ENCODE measurements around the gene HIVEP2. TPM values are rescaled to one million over a fixed set of nuclear protein-coding genes. Genes with fewer than 3 reads are reported as not detected.

HIVEP2 gene
- total RNA-seq, 4 donors from 2014 or later = 8.6 to 19.3 (median 12.7) TPM

- TF ChIP-seq POLR2A (IDR thresholded peaks at IDR 0.05) = no peak
- peak in 1 of 6 experiments; percentile 31 for TF ChIP-seq CTCF (IDR thresholded peaks at IDR 0.05)
- intact Hi-C loops (cut with DNase I) = no loop called here
- DNase-seq = no peak
- H3K36me3 ChIP-seq = no peaks in the 10 kb centered on the region
- H3K4me1 ChIP-seq = peaks cover 15 to 69% (median 32%) of the 10 kb centered on the region in 3 donors
- H3K9me3 ChIP-seq = no peaks in the 10 kb centered on the region
- H3K4me3 ChIP-seq = no peak overlapping the region
- H3K27me3 ChIP-seq = no peaks in the 10 kb centered on the region
- H3K27ac ChIP-seq = peak overlapping the region in 3 of 4 donors; percentile 4 to 67 (median 55)
- WGBS, 2 donors = 54 to 70% methylated on average over 6 of the region's 6 CpGs
Observed at GRCh38 chr6:142853244-142854180, 91.5 kb downstream of the HIVEP2 start.

- H3K4me3 ChIP-seq = no peak overlapping the region
- intact Hi-C loops (cut with DNase I) = no loop called here
- 11 to 19% methylated on average over 2 of the region's 2 CpGs for WGBS, 2 donors
- H3K27me3 ChIP-seq = no peaks in the 10 kb centered on the region
- no peak for DNase-seq
- peak overlapping the region in 2 of 4 donors; percentile 59 to 60 for H3K27ac ChIP-seq
- H3K9me3 ChIP-seq = no peaks in the 10 kb centered on the region
- no peaks in the 10 kb centered on the region for H3K36me3 ChIP-seq
- no peak for TF ChIP-seq CTCF (IDR thresholded peaks at IDR 0.05)
- TF ChIP-seq POLR2A (IDR thresholded peaks at IDR 0.05) = no peak
- H3K4me1 ChIP-seq = peaks cover 23 to 84% (median 50%) of the 10 kb centered on the region in 3 donors
Observed at GRCh38 chr6:142851601-142852000, 93.4 kb downstream of the HIVEP2 start.

- DNase-seq = no peak
- Histone ChIP-seq H3K4me3 (no peak overlapping the region), H3K36me3 (no peaks in the 10 kb centered on the region), H3K9me3 (no peaks in the 10 kb centered on the region), H3K27me3 (no peaks in the 10 kb centered on the region), H3K4me1 (peaks cover 31 to 86% (median 58%) of the 10 kb centered on the region in 3 donors), H3K27ac (peak overlapping the region in 3 of 4 donors; percentile 11 to 60 (median 59))
- intact Hi-C loops (cut with DNase I) = no loop called here
- WGBS, 2 donors = 31 to 44% methylated on average over 3 of the region's 3 CpGs
- no peak for TF ChIP-seq POLR2A (IDR thresholded peaks at IDR 0.05)
- no peak for TF ChIP-seq CTCF (IDR thresholded peaks at IDR 0.05)
Observed at GRCh38 chr6:142850679-142851423, 94.1 kb downstream of the HIVEP2 start.

- no peaks in the 10 kb centered on the region for H3K27me3 ChIP-seq
- WGBS, 2 donors = 63 to 85% methylated on average over 3 of the region's 3 CpGs
- intact Hi-C loops (cut with DNase I) = no loop called here
- TF ChIP-seq CTCF (IDR thresholded peaks at IDR 0.05) = no peak
- no peak for TF ChIP-seq POLR2A (IDR thresholded peaks at IDR 0.05)
- no peaks in the 10 kb centered on the region for H3K36me3 ChIP-seq
- peak overlapping the region in 1 of 4 donors; percentile 82 for H3K27ac ChIP-seq
- no peak overlapping the region for H3K4me3 ChIP-seq
- DNase-seq = no peak
- H3K9me3 ChIP-seq = no peaks in the 10 kb centered on the region
- peaks cover 27 to 91% (median 68%) of the 10 kb centered on the region in 3 donors for H3K4me1 ChIP-seq
Observed at GRCh38 chr6:142848976-142849375, 96.0 kb downstream of the HIVEP2 start.

GRCh38 chr6:142848156-142848555 lies 96.8 kb downstream of the HIVEP2 start:
- H3K9me3 ChIP-seq = no peaks in the 10 kb centered on the region
- no peak overlapping the region for H3K4me3 ChIP-seq
- peaks cover 21 to 91% (median 64%) of the 10 kb centered on the region in 3 donors for H3K4me1 ChIP-seq
- intact Hi-C loops (cut with DNase I) = no loop called here
- TF ChIP-seq POLR2A (IDR thresholded peaks at IDR 0.05) (no peak), CTCF (IDR thresholded peaks at IDR 0.05) (no peak)
- no peak for DNase-seq
- no peaks in the 10 kb centered on the region for H3K27me3 ChIP-seq
- no peaks in the 10 kb centered on the region for H3K36me3 ChIP-seq
- peak overlapping the region in 3 of 4 donors; percentile 40 to 87 (median 82) for H3K27ac ChIP-seq

Measured in esophagus squamous epithelium (tissue), 5 donors.